ENCODE results near the gene SLC39A11. TPM values are rescaled to one million over a fixed set of nuclear protein-coding genes. Genes with fewer than 3 reads are reported as not detected.
"Not testable (repeated sequence)": the region's sequence is repeated elsewhere in the genome, so short reads cannot be mapped to it uniquely, and the experiment has no call there.

The SLC39A11 gene
- 6.8 TPM for polyA plus RNA-seq (2013, experiment 1 of 4)
- polyA plus RNA-seq (2013, experiment 2 of 4), result 9.6 TPM
- polyA plus RNA-seq (2013, experiment 3 of 4), result 7.6 TPM
- polyA plus RNA-seq (2013, experiment 4 of 4), result 7.1 TPM

- Histone ChIP-seq H3K4me3 (ENCODE audit: insufficient read depth, low read depth, low read length) (peak within 1 kb of the TSS; percentile 45), H3K27ac (ENCODE audit: insufficient read depth, low read depth, low read length, poor library complexity, severe bottlenecking) (no peak within 1 kb of the TSS), H3K27me3 (ENCODE audit: control insufficient read depth, insufficient read depth, low read length, poor library complexity, severe bottlenecking) (no peaks in the 10 kb centered on the region), H3K9me3 (ENCODE audit: control insufficient read depth, low read length) (no peaks in the 10 kb centered on the region), H3K4me1 (ENCODE audit: control insufficient read depth, insufficient read depth, low read length) (no peaks in the 10 kb centered on the region), H3K36me3 (ENCODE audit: control insufficient read depth, insufficient read depth, low read length) (no peaks in the 10 kb centered on the region)
- 18 to 19% methylated on average over 23 of the region's 23 CpGs for WGBS, 2 experiments
Measured at GRCh38 chr17:73092523-73093135, at the start of gene SLC39A11. Gene SLC39A11 (minus strand): TSS chr17:73092688. CDS start chr17:73088764, 3,924 bp downstream.

- H3K9me3 ChIP-seq (ENCODE audit: control insufficient read depth, low read length), result no peaks in the 10 kb centered on the region
Measured at GRCh38 chr17:73141411-73141810, 48.9 kb upstream of the SLC39A11 start.

DNA sequence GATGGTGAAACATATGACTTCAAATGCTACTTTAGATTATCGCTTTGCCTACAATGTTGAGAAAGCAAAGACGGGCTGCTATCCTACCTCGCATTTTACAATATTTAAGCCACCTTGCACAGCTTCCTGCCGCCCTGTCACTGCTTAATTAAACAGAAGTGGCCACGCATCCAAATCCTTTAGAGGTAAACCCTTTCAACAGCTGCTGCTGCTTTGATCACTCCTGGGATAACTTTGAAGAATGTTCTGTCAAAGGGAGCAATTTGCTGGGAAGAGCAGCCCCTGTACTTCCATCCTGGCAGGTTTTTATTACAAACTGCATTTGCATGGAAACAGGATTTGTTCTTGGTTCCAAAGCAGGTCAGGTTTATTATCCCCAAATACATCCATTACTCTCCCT is 48.1 kb upstream of the SLC39A11 start:
- Histone ChIP-seq H3K4me1 (ENCODE audit: control insufficient read depth, insufficient read depth, low read length) (peaks cover 5% of the 10 kb centered on the region), H3K36me3 (ENCODE audit: control insufficient read depth, insufficient read depth, low read length) (no peaks in the 10 kb centered on the region), H3K4me3 (ENCODE audit: insufficient read depth, low read depth, low read length) (no peak overlapping the region), H3K9me3 (ENCODE audit: control insufficient read depth, low read length) (no peaks in the 10 kb centered on the region), H3K27me3 (ENCODE audit: control insufficient read depth, insufficient read depth, low read length, poor library complexity, severe bottlenecking) (no peaks in the 10 kb centered on the region), H3K27ac (ENCODE audit: insufficient read depth, low read depth, low read length, poor library complexity, severe bottlenecking) (no peak overlapping the region)
- 67 to 68% methylated on average over 5 of the region's 5 CpGs for WGBS, 2 experiments

More at GRCh38 chr17:73141411-73141810, 48.9 kb upstream of the SLC39A11 start:
- WGBS, 2 experiments, result 91 to 96% methylated on average over 6 of the region's 6 CpGs
- Histone ChIP-seq H3K27me3 (ENCODE audit: control insufficient read depth, insufficient read depth, low read length, poor library complexity, severe bottlenecking) (no peaks in the 10 kb centered on the region), H3K4me1 (ENCODE audit: control insufficient read depth, insufficient read depth, low read length) (peaks cover 5% of the 10 kb centered on the region), H3K36me3 (ENCODE audit: control insufficient read depth, insufficient read depth, low read length) (no peaks in the 10 kb centered on the region), H3K27ac (ENCODE audit: insufficient read depth, low read depth, low read length, poor library complexity, severe bottlenecking) (no peak overlapping the region), H3K4me3 (ENCODE audit: insufficient read depth, low read depth, low read length) (no peak overlapping the region)

DNA sequence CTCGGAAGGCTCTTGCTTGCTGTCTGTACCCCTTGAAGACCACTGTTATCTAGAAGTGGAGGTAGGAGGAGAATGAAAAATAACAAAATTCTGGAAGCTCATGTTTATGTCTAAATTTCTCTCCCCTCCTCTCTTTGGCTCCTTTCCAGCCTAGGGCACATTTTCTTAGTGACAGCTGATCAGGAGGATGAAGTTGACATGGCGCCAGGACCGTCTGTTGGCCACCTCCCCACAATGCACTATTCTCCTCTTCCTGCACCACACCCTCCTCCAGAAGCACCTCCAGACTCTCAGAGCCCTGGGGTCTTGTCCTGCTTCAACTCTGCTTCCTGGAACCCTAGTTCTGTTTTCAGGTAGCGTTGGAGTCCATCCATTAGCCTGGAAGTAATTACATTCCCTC is 46.8 kb upstream of the SLC39A11 start:
- no peaks in the 10 kb centered on the region for H3K36me3 ChIP-seq (ENCODE audit: control insufficient read depth, insufficient read depth, low read length)
- 68 to 69% methylated on average over 4 of the region's 4 CpGs for WGBS, 2 experiments
- H3K27me3 ChIP-seq (ENCODE audit: control insufficient read depth, insufficient read depth, low read length, poor library complexity, severe bottlenecking), result no peaks in the 10 kb centered on the region
- no peaks in the 10 kb centered on the region for H3K9me3 ChIP-seq (ENCODE audit: control insufficient read depth, low read length)
- no peak overlapping the region for H3K4me3 ChIP-seq (ENCODE audit: insufficient read depth, low read depth, low read length)
- H3K4me1 ChIP-seq (ENCODE audit: control insufficient read depth, insufficient read depth, low read length), result peaks cover 5% of the 10 kb centered on the region
- H3K27ac ChIP-seq (ENCODE audit: insufficient read depth, low read depth, low read length, poor library complexity, severe bottlenecking), result no peak overlapping the region

DNA sequence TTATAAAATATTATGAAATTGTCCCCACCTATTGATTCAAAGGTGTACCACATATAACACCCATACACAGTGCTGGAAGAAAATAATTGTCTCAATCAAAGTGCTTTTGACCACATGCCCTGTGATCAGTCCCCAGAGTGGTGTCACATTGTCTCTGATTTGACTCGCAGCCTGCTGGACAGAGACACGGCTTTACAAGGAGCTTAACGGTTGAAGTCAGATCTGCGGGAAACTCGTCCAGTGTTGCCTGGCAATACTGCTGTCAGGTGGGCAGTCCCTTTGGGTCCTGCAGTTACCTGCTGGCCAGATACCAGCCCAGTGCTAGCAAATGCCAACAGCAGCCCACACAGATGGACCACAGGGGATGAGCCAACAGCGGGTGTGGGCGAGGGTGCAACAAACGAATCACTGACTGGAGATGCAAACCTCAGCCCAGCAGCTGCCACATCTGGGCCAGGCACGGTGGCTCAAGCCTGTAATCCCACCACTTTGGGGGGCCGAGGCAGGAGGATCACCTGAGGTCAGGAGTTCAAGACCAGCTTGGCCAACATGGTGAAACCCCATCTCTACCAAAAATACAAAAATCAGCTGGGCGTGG is 46.2 kb upstream of the SLC39A11 start:
- Histone ChIP-seq H3K36me3 (ENCODE audit: control insufficient read depth, insufficient read depth, low read length) (no peaks in the 10 kb centered on the region), H3K4me1 (ENCODE audit: control insufficient read depth, insufficient read depth, low read length) (peaks cover 5% of the 10 kb centered on the region), H3K4me3 (ENCODE audit: insufficient read depth, low read depth, low read length) (no peak overlapping the region), H3K27ac (ENCODE audit: insufficient read depth, low read depth, low read length, poor library complexity, severe bottlenecking) (peak overlapping the region; percentile 16), H3K27me3 (ENCODE audit: control insufficient read depth, insufficient read depth, low read length, poor library complexity, severe bottlenecking) (no peaks in the 10 kb centered on the region), H3K9me3 (ENCODE audit: control insufficient read depth, low read length) (no peaks in the 10 kb centered on the region)
- 81% methylated on average over 11 of the region's 11 CpGs for WGBS, 2 experiments

- Histone ChIP-seq H3K9me3 (ENCODE audit: control insufficient read depth, low read length) (no peaks in the 10 kb centered on the region), H3K36me3 (ENCODE audit: control insufficient read depth, insufficient read depth, low read length) (no peaks in the 10 kb centered on the region), H3K27ac (ENCODE audit: insufficient read depth, low read depth, low read length, poor library complexity, severe bottlenecking) (no peak overlapping the region), H3K4me3 (ENCODE audit: insufficient read depth, low read depth, low read length) (no peak overlapping the region), H3K27me3 (ENCODE audit: control insufficient read depth, insufficient read depth, low read length, poor library complexity, severe bottlenecking) (no peaks in the 10 kb centered on the region), H3K4me1 (ENCODE audit: control insufficient read depth, insufficient read depth, low read length) (peaks cover 5% of the 10 kb centered on the region)
- WGBS, 2 experiments, result 91 to 92% methylated on average over 1 to 2 of the region's 2 CpGs
Measured at GRCh38 chr17:73137376-73137775, 44.9 kb upstream of the SLC39A11 start.

- no peaks in the 10 kb centered on the region for H3K27me3 ChIP-seq (ENCODE audit: control insufficient read depth, insufficient read depth, low read length, poor library complexity, severe bottlenecking)
- no peak overlapping the region for H3K27ac ChIP-seq (ENCODE audit: insufficient read depth, low read depth, low read length, poor library complexity, severe bottlenecking)
- H3K4me3 ChIP-seq (ENCODE audit: insufficient read depth, low read depth, low read length), result no peak overlapping the region
- WGBS, 2 experiments, result 88 to 89% methylated on average over 3 to 4 of the region's 4 CpGs
- no peaks in the 10 kb centered on the region for H3K36me3 ChIP-seq (ENCODE audit: control insufficient read depth, insufficient read depth, low read length)
- H3K9me3 ChIP-seq (ENCODE audit: control insufficient read depth, low read length), result no peaks in the 10 kb centered on the region
- peaks cover 5% of the 10 kb centered on the region for H3K4me1 ChIP-seq (ENCODE audit: control insufficient read depth, insufficient read depth, low read length)
Measured at GRCh38 chr17:73135766-73136165, 43.3 kb upstream of the SLC39A11 start.

DNA sequence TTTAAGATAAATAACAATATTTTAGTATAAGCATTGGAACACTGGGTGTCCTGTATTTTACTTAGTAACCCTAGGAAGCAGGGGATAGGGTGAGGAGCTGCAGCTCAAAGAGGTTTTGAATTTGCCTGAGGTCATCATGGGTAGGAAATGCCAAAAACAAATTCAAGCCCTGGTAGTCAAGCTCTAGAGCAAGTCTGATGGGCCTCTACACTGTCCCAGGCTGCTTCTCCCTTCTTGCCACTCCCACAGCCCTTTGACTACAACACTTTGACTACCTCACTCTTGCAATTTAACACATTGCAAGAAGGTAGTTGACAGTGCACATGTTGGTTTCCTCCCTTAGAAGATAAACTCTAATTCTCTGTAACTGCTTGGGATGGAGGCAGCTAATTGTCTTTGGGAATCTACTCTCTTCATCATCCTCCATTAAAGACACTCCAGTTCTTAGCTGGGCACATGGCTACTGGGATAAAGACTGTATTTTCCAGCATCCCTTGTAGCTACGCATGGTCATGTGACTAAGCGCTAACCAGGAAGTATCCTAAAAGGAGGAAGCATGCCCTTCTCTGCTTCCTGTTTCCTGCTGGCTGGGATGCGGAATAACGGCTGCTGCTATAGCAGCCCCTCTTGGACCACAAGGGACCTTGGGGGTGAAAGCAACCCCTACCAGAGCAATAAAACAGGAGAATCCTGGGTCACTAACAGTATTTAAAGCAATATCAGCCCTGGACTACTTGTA is 41.6 kb upstream of the SLC39A11 start:
- Histone ChIP-seq H3K27me3 (ENCODE audit: control insufficient read depth, insufficient read depth, low read length, poor library complexity, severe bottlenecking) (no peaks in the 10 kb centered on the region), H3K36me3 (ENCODE audit: control insufficient read depth, insufficient read depth, low read length) (no peaks in the 10 kb centered on the region), H3K27ac (ENCODE audit: insufficient read depth, low read depth, low read length, poor library complexity, severe bottlenecking) (no peak overlapping the region), H3K9me3 (ENCODE audit: control insufficient read depth, low read length) (no peaks in the 10 kb centered on the region), H3K4me1 (ENCODE audit: control insufficient read depth, insufficient read depth, low read length) (no peaks in the 10 kb centered on the region), H3K4me3 (ENCODE audit: insufficient read depth, low read depth, low read length) (no peak overlapping the region)
- WGBS, 2 experiments, result 62 to 71% methylated on average over 4 of the region's 4 CpGs

- Histone ChIP-seq H3K4me3 (ENCODE audit: insufficient read depth, low read depth, low read length) (no peak overlapping the region), H3K27me3 (ENCODE audit: control insufficient read depth, insufficient read depth, low read length, poor library complexity, severe bottlenecking) (no peaks in the 10 kb centered on the region), H3K36me3 (ENCODE audit: control insufficient read depth, insufficient read depth, low read length) (no peaks in the 10 kb centered on the region), H3K27ac (ENCODE audit: insufficient read depth, low read depth, low read length, poor library complexity, severe bottlenecking) (no peak overlapping the region), H3K4me1 (ENCODE audit: control insufficient read depth, insufficient read depth, low read length) (no peaks in the 10 kb centered on the region), H3K9me3 (ENCODE audit: control insufficient read depth, low read length) (no peaks in the 10 kb centered on the region)
- WGBS, 2 experiments, result 45 to 53% methylated on average over 12 of the region's 12 CpGs
Measured at GRCh38 chr17:73132085-73132492, 39.6 kb upstream of the SLC39A11 start.

DNA sequence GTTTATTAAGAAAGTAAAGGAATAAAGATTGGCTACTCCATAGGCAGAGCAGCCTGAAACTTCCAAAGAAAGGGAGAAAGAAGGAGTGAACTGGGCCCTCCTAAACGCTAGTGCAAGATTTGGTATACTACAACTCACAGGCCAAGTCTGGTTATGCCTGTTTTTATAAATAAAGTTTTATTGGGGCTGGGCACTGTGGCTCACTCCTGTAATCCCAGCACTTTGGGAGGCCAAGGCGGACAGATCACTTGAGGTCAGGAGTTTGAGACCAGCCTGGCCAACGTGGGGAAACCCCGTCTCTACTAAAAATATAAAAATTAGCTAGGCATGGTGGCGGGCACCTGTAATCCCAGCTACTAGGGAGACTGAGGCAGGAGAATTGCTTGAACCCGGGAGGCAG is 39.0 kb upstream of the SLC39A11 start:
- not testable (repeated sequence) for H3K9me3 ChIP-seq (ENCODE audit: control insufficient read depth, low read length); H3K27ac ChIP-seq (ENCODE audit: insufficient read depth, low read depth, low read length, poor library complexity, severe bottlenecking)
- 88 to 93% methylated on average over 6 of the region's 6 CpGs for WGBS, 2 experiments

More for the DNA sequence above, 39.0 kb upstream of the SLC39A11 start:
- not testable (repeated sequence) for H3K4me3 ChIP-seq (ENCODE audit: insufficient read depth, low read depth, low read length); H3K4me1 ChIP-seq (ENCODE audit: control insufficient read depth, insufficient read depth, low read length); H3K36me3 ChIP-seq (ENCODE audit: control insufficient read depth, insufficient read depth, low read length); H3K27me3 ChIP-seq (ENCODE audit: control insufficient read depth, insufficient read depth, low read length, poor library complexity, severe bottlenecking)
